Activated CD8-positive, alpha-beta memory T cell treated with anti-CD3 and anti-CD28 coated beads, Interleukin-2, amount 10 ng/mL, durations not matched to agents 7 days and 5 days (primary cell): ENCODE data around the gene CBLC. TPM values are rescaled to one million over a fixed set of nuclear protein-coding genes. Genes with fewer than 3 reads are reported as not detected.
"Not testable (repeated sequence)": the region's sequence is repeated elsewhere in the genome, so short reads cannot be mapped to it uniquely, and the experiment has no call there.

Experiments
- ATAC-seq: fragments of 150-1000 bp; cut with Tn5 transposase; one replicate; pipeline ENCODE4 v1.10.0; 2021; ENCODE audit warnings: moderate library complexity
- CTCF ChIA-PET: fragments of 350-600 bp; sonication (Branson Sonifier 250); formaldehyde crosslinking; loops from one replicate; lab custom pipeline; 2021; ENCODE audit warnings: antibody characterized with exemption; lab: Charles Lee
- DNase-seq: peaks from one replicate; pipeline ENCODE4 v3.0.0-alpha.2; 2020
- H3K27ac Mint-ChIP-seq: one replicate; pipeline ENCODE4 v1.8.0; 2021; ENCODE audit warnings: mild to moderate bottlenecking, mixed read lengths
- H3K27me3 Mint-ChIP-seq: one replicate; pipeline ENCODE4 v1.8.0; 2021; ENCODE audit warnings: mixed read lengths
- H3K36me3 Mint-ChIP-seq: one replicate; pipeline ENCODE4 v1.8.0; 2021; ENCODE audit warnings: mild to moderate bottlenecking, mixed read lengths
- H3K4me1 Mint-ChIP-seq: one replicate; pipeline ENCODE4 v1.8.0; 2021; ENCODE audit warnings: mixed read lengths
- H3K4me3 Mint-ChIP-seq: one replicate; pipeline ENCODE4 v1.8.0; 2021; ENCODE audit warnings: mild to moderate bottlenecking, moderate library complexity, mixed read lengths
- H3K9me3 Mint-ChIP-seq: one replicate; pipeline ENCODE4 v1.8.0; 2022; ENCODE audit warnings: low read depth, mixed read lengths
- total RNA-seq, 2 experiments: library from RNA; stranded (reverse); gene quantifications; one replicate each; pipeline ENCODE4 v1.2.3, GENCODE V29; 2021

CBLC gene
- total RNA-seq, 2 experiments from 2014 or later, result not detected

DNA sequence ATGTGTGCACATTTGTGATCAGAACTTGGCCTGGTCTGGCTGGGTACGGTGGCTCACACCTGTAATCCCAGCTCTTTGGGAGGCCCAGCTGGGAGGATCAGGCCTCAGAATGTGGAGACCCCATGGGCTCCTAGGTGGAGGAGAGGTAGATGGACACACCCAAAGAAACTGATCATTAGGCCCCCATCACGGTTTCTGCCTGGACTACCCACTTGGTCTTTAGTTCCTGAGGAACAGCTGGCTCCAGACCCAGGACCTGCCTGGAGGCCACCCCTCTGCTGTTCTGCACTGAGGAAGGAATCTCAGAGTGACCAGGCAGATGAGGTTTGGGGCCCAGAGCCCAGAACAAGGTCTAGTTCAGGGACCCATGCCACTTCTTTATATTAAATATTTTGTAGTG is 1.5 kb downstream of the CBLC start:
- H3K27me3 Mint-ChIP-seq, result peaks cover 5% of the 10 kb centered on the region
- no peak overlapping the region for H3K4me3 Mint-ChIP-seq
- H3K4me1 Mint-ChIP-seq, result peaks cover under 1% of the 10 kb centered on the region
- ATAC-seq, result no peak
- no peak for DNase-seq
- CTCF ChIA-PET, result interaction anchor here (1.1 to 3.0 kb wide), 2 partner anchors 8 to 90 kb away, joined by 3 to 11 read pairs; no protein-coding TSS in a partner anchor
- H3K9me3 Mint-ChIP-seq, result no peaks in the 10 kb centered on the region
- no peak overlapping the region for H3K27ac Mint-ChIP-seq
- H3K36me3 Mint-ChIP-seq, result no peaks in the 10 kb centered on the region

GRCh38 chr19:44781694-44782093 is 4.0 kb downstream of the CBLC start:
- H3K9me3 Mint-ChIP-seq, DNase-seq, H3K4me3 Mint-ChIP-seq, H3K4me1 Mint-ChIP-seq, H3K27ac Mint-ChIP-seq, H3K36me3 Mint-ChIP-seq, ATAC-seq, H3K27me3 Mint-ChIP-seq: not testable (repeated sequence)
- CTCF ChIA-PET, result interaction anchor here (1.5 to 3.4 kb wide), 2 partner anchors 56 to 93 kb away, joined by 5 to 36 read pairs; no protein-coding TSS in a partner anchor

- peaks cover 4% of the 10 kb centered on the region for H3K4me1 Mint-ChIP-seq
- no peaks in the 10 kb centered on the region for H3K36me3 Mint-ChIP-seq
- H3K27me3 Mint-ChIP-seq, result peaks cover 8% of the 10 kb centered on the region
- ATAC-seq, result no peak
- no peak for DNase-seq
- CTCF ChIA-PET, result interaction anchor here (0.9 to 3.4 kb wide), 6 partner anchors 12 to 94 kb away, joined by 4 to 36 read pairs (median 9); no protein-coding TSS in a partner anchor
- H3K9me3 Mint-ChIP-seq, result no peaks in the 10 kb centered on the region
- no peak overlapping the region for H3K4me3 Mint-ChIP-seq
- no peak overlapping the region for H3K27ac Mint-ChIP-seq
Measured at GRCh38 chr19:44782729-44783128, 5.0 kb downstream of the CBLC start.

- H3K27me3 Mint-ChIP-seq, result peaks cover 8% of the 10 kb centered on the region
- DNase-seq (no peak), ATAC-seq (no peak)
- H3K27ac Mint-ChIP-seq, result no peak overlapping the region
- H3K4me3 Mint-ChIP-seq, result no peak overlapping the region
- no peaks in the 10 kb centered on the region for H3K36me3 Mint-ChIP-seq
- CTCF ChIA-PET, result interaction anchor here (0.5 to 3.4 kb wide), 22 partner anchors 8 to 217 kb away, joined by 3 to 36 read pairs (median 6); no protein-coding TSS in a partner anchor
- no peaks in the 10 kb centered on the region for H3K9me3 Mint-ChIP-seq
- peaks cover 4% of the 10 kb centered on the region for H3K4me1 Mint-ChIP-seq
Measured at GRCh38 chr19:44783545-44783944, 5.9 kb downstream of the CBLC start.

GRCh38 chr19:44785271-44785670 is 7.6 kb downstream of the CBLC start:
- no peak for ATAC-seq
- Mint-ChIP-seq H3K36me3 (no peaks in the 10 kb centered on the region), H3K4me1 (peaks cover 4% of the 10 kb centered on the region), H3K27ac (no peak overlapping the region), H3K27me3 (peaks cover 8% of the 10 kb centered on the region), H3K4me3 (no peak overlapping the region), H3K9me3 (no peaks in the 10 kb centered on the region)
- CTCF ChIA-PET, result interaction anchor here (0.7 to 2.7 kb wide), 12 partner anchors 9 to 131 kb away, joined by 3 to 19 read pairs (median 8); partner anchors contain the start of gene NECTIN2
- DNase-seq, result no peak

DNA sequence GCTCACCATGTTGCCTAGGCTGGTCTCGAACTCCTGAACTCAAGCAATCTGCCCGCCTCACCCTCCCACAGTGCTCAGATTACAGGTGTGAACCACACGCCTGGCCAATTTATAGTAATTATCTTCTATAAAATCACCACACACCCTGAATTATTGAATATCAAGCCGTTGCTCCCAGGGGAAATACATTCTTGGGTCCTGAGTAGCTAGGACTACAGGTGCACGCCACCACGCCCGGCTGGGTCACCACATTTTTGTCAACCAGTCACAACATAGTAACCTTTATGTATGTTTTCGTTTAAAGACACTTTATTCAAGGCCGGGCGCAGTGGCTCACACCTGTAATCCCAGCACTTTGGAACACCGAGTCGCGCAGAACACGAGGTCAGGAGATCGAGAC is 8.3 kb downstream of the CBLC start:
- H3K4me1 Mint-ChIP-seq, result peaks cover 4% of the 10 kb centered on the region
- CTCF ChIA-PET, result interaction anchor here (0.9 to 2.7 kb wide), 3 partner anchors 10 to 58 kb away, joined by 3 to 19 read pairs (median 8); no protein-coding TSS in a partner anchor
- H3K27ac Mint-ChIP-seq, result no peak overlapping the region
- no peak overlapping the region for H3K4me3 Mint-ChIP-seq
- DNase-seq, result no peak
- no peak for ATAC-seq
- H3K27me3 Mint-ChIP-seq, result peaks cover 8% of the 10 kb centered on the region
- no peaks in the 10 kb centered on the region for H3K36me3 Mint-ChIP-seq
- H3K9me3 Mint-ChIP-seq, result no peaks in the 10 kb centered on the region

- no peak overlapping the region for H3K27ac Mint-ChIP-seq
- no peaks in the 10 kb centered on the region for H3K9me3 Mint-ChIP-seq
- CTCF ChIA-PET, result no interaction called here
- peaks cover 4% of the 10 kb centered on the region for H3K4me1 Mint-ChIP-seq
- no peaks in the 10 kb centered on the region for H3K36me3 Mint-ChIP-seq
- H3K27me3 Mint-ChIP-seq, result peaks cover 3% of the 10 kb centered on the region
- H3K4me3 Mint-ChIP-seq, result no peak overlapping the region
- ATAC-seq (no peak), DNase-seq (no peak)
Measured at GRCh38 chr19:44788971-44789370, 11.3 kb downstream of the CBLC start.

DNA sequence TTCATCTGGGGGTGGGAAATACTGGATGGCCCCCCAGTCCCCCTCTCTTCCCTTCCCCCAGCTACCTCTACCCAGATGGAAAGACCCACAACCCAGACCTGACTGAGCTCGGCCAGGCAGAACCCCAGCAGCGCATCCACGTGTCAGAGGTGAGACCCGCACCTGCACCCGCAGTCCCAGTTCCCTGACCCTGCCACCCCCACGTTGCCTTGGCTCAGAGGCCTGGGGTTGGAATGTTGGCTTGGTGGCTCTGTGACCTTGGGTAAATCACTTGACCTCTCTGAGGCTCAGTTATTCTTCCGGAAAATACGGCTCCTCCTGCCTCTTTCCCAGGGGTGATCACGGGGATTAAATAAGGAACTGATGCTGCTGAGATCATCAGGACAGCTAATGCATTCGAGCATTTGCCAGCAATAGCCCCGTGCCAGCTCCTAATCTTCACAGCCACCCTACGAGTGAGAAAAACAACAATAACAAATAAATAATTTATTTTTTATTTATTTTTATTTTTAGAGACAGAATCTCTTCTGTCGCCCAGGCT is 12.3 kb downstream of the CBLC start:
- no peaks in the 10 kb centered on the region for H3K4me1 Mint-ChIP-seq
- H3K27ac Mint-ChIP-seq, result no peak overlapping the region
- DNase-seq (no peak), ATAC-seq (no peak)
- H3K36me3 Mint-ChIP-seq, result no peaks in the 10 kb centered on the region
- no peaks in the 10 kb centered on the region for H3K9me3 Mint-ChIP-seq
- no peak overlapping the region for H3K4me3 Mint-ChIP-seq
- H3K27me3 Mint-ChIP-seq, result no peaks in the 10 kb centered on the region
- CTCF ChIA-PET, result no interaction called here

- CTCF ChIA-PET, result no interaction called here
- no peak overlapping the region for H3K4me3 Mint-ChIP-seq
- no peaks in the 10 kb centered on the region for H3K36me3 Mint-ChIP-seq
- H3K27me3 Mint-ChIP-seq, result no peaks in the 10 kb centered on the region
- ATAC-seq (no peak), DNase-seq (no peak)
- peaks cover 7% of the 10 kb centered on the region for H3K4me1 Mint-ChIP-seq
- H3K9me3 Mint-ChIP-seq, result no peaks in the 10 kb centered on the region
- no peak overlapping the region for H3K27ac Mint-ChIP-seq
Measured at GRCh38 chr19:44792281-44792680, 14.6 kb downstream of the CBLC start.

GRCh38 chr19:44794610-44795009 is 16.9 kb downstream of the CBLC start:
- Mint-ChIP-seq H3K27ac (no peak overlapping the region), H3K4me1 (peaks cover 9% of the 10 kb centered on the region), H3K9me3 (no peaks in the 10 kb centered on the region), H3K36me3 (no peaks in the 10 kb centered on the region), H3K4me3 (no peak overlapping the region), H3K27me3 (no peaks in the 10 kb centered on the region)
- CTCF ChIA-PET, result interaction anchor here (0.8 to 2.0 kb wide), 3 partner anchors 8 to 10 kb away, joined by 3 to 8 read pairs (median 8); no protein-coding TSS in a partner anchor
- ATAC-seq (no peak), DNase-seq (no peak)

DNA sequence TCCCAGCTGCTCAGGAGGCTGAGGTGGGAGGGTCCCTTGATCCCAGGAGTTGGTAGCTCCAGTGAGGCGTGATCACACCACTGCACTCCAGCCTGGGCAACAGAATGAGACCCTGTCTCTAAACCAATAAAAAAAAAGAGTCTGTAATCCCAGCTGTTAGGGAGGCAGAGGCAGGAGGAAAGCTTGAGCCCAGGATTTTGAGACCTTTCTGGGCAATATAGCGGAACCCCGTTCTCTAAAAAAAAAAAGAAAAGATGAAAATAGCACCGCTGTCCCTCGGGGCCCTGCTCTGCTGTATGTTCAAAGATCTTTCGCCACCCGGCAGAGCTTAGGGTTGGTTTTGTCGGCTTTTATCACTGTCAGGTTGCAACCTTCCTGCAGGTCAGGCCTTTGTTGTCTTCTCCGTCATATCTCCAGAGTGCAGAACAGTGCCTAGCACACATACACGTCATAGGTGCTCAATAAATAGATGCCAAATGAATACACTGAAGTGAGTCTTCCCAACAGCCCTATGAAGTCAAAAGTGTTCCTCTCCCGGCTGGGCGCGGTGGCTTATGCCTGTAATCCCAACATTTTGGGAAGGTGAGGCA is 17.8 kb downstream of the CBLC start:
- CTCF ChIA-PET, result interaction anchor here (0.8 to 2.0 kb wide), 5 partner anchors 9 to 72 kb away, joined by 3 to 8 read pairs (median 4); no protein-coding TSS in a partner anchor
- ATAC-seq (no peak), DNase-seq (no peak)
- Mint-ChIP-seq H3K27me3 (no peaks in the 10 kb centered on the region), H3K4me1 (peaks cover 9% of the 10 kb centered on the region), H3K4me3 (no peak overlapping the region), H3K36me3 (no peaks in the 10 kb centered on the region), H3K27ac (no peak overlapping the region), H3K9me3 (no peaks in the 10 kb centered on the region)

GRCh38 chr19:44796701-44797115 is 19.0 kb downstream of the CBLC start:
- Mint-ChIP-seq H3K9me3 (no peaks in the 10 kb centered on the region), H3K4me3 (no peak overlapping the region), H3K27me3 (no peaks in the 10 kb centered on the region), H3K36me3 (no peaks in the 10 kb centered on the region), H3K27ac (no peak overlapping the region), H3K4me1 (peaks cover 9% of the 10 kb centered on the region)
- CTCF ChIA-PET, result interaction anchor here (0.8 to 2.9 kb wide), 4 partner anchors 10 to 73 kb away, joined by 4 to 10 read pairs (median 6); no protein-coding TSS in a partner anchor
- no peak for DNase-seq
- no peak for ATAC-seq

GRCh38 chr19:44799627-44800346 is 22.1 kb downstream of the CBLC start:
- Mint-ChIP-seq H3K4me1 (peaks cover 9% of the 10 kb centered on the region), H3K4me3 (no peak overlapping the region), H3K27me3 (no peaks in the 10 kb centered on the region), H3K9me3 (no peaks in the 10 kb centered on the region), H3K27ac (no peak overlapping the region), H3K36me3 (no peaks in the 10 kb centered on the region)
- ATAC-seq (no peak), DNase-seq (no peak)
- CTCF ChIA-PET, result interaction anchor here (1.1 to 2.0 kb wide), 4 partner anchors 29 to 539 kb away, joined by 3 to 7 read pairs (median 5); partner anchors contain the start of gene NECTIN2
